OCI-LY1 (cell line): ENCODE measurements around the gene MAP2K1.
"Not testable (repeated sequence)": the region's sequence is repeated elsewhere in the genome, so short reads cannot be mapped to it uniquely, and the experiment has no call there.

ENCODE experiments used
- H2AFZ ChIP-seq: fragments of 200-600 bp; sonication (generic), shearing (Covaris generic); 2 replicates; pipeline ENCODE4 v1.6.0; 2014; ENCODE audit warnings: antibody characterized with exemption, mild to moderate bottlenecking, low read length
- H3F3A ChIP-seq: fragments of 200-600 bp; sonication (generic), shearing (Covaris generic); 2 replicates; pipeline ENCODE4 v1.6.0; 2014; ENCODE audit warnings: mild to moderate bottlenecking, antibody characterized with exemption, low read length, moderate library complexity; ENCODE audit not compliant: insufficient read depth
- H3K27ac ChIP-seq: fragments of 200-600 bp; sonication (generic); 2 replicates; pipeline ENCODE4 v1.5.1; 2014; ENCODE audit warnings: low read length, mixed run types, mild to moderate bottlenecking, low read depth; ENCODE audit not compliant: poor library complexity, severe bottlenecking
- H3K27me3 ChIP-seq: fragments of 200-600 bp; sonication (generic); 2 replicates; pipeline ENCODE4 v1.6.0; 2014; ENCODE audit warnings: antibody characterized with exemption, mild to moderate bottlenecking, low read length, moderate library complexity; ENCODE audit not compliant: insufficient read depth
- H3K36me3 ChIP-seq: fragments of 200-600 bp; sonication (generic); 2 replicates; pipeline ENCODE4 v1.6.1; 2014; ENCODE audit warnings: mild to moderate bottlenecking, antibody characterized with exemption, low read length, moderate library complexity, mixed read lengths; ENCODE audit not compliant: insufficient read depth
- H3K4me1 ChIP-seq: fragments of 200-600 bp; sonication (generic); 2 replicates; pipeline ENCODE4 v1.5.1; 2014; ENCODE audit warnings: mild to moderate bottlenecking, low read length, moderate library complexity; ENCODE audit not compliant: insufficient read depth, severe bottlenecking
- H3K4me2 ChIP-seq: fragments of 200-600 bp; sonication (generic), shearing (Covaris generic); 2 replicates; pipeline ENCODE4 v1.6.1; 2014; ENCODE audit warnings: low read length
- H3K4me3 ChIP-seq: fragments of 200-600 bp; sonication (generic); 2 replicates; pipeline ENCODE4 v1.5.1; 2014; ENCODE audit warnings: low read length, low read depth, mild to moderate bottlenecking, mixed read lengths; ENCODE audit not compliant: poor library complexity, severe bottlenecking
- H3K79me2 ChIP-seq: fragments of 200-600 bp; shearing (Covaris generic); 2 replicates; pipeline ENCODE4 v1.6.1; 2016; ENCODE audit warnings: mixed run types, low read length, mixed read lengths; ENCODE audit not compliant: insufficient read depth
- H3K9ac ChIP-seq: fragments of 200-600 bp; sonication (generic), shearing (Covaris generic); 2 replicates; pipeline ENCODE4 v1.6.1; 2014; ENCODE audit warnings: mild to moderate bottlenecking, low read length, mixed read lengths
- H3K9me2 ChIP-seq: fragments of 200-600 bp; sonication (generic), shearing (Covaris generic); 2 replicates; pipeline ENCODE4 v1.6.1; 2014; ENCODE audit warnings: low read depth, mild to moderate bottlenecking, low read length, mixed read lengths
- H3K9me3 ChIP-seq: fragments of 200-600 bp; shearing (Covaris generic); 2 replicates; pipeline ENCODE4 v1.6.1; 2014; ENCODE audit warnings: low read length, mixed read lengths
- H4K20me1 ChIP-seq: fragments of 200-600 bp; sonication (generic), shearing (Covaris generic); 2 replicates; pipeline ENCODE4 v1.6.0; 2016; ENCODE audit warnings: mild to moderate bottlenecking, low read length; ENCODE audit not compliant: insufficient read depth
- EZH2 ChIP-seq: fragments of 200-600 bp; sonication (generic), shearing (Covaris generic); IDR thresholded peaks from 2 replicates; pipeline ENCODE4 v1.8.0; 2017; ENCODE audit warnings: borderline replicate concordance, mixed run types, mild to moderate bottlenecking, antibody characterized with exemption, low read length, moderate library complexity, mixed read lengths
- TF ChIP-seq, protein P1 (sequence below): fragments of 200-600 bp; sonication (generic), shearing (Covaris generic); IDR thresholded peaks from 2 replicates; pipeline ENCODE4 v1.5.1; 2017; ENCODE audit warnings: mild to moderate bottlenecking, antibody characterized with exemption, low read length, moderate library complexity, mixed read lengths

The MAP2K1 gene

GRCh38 chr15:66498501-66499386, 112.0 kb downstream of the MAP2K1 start:
- no peak for TF ChIP-seq EZH2
- TF ChIP-seq, protein P1, sequence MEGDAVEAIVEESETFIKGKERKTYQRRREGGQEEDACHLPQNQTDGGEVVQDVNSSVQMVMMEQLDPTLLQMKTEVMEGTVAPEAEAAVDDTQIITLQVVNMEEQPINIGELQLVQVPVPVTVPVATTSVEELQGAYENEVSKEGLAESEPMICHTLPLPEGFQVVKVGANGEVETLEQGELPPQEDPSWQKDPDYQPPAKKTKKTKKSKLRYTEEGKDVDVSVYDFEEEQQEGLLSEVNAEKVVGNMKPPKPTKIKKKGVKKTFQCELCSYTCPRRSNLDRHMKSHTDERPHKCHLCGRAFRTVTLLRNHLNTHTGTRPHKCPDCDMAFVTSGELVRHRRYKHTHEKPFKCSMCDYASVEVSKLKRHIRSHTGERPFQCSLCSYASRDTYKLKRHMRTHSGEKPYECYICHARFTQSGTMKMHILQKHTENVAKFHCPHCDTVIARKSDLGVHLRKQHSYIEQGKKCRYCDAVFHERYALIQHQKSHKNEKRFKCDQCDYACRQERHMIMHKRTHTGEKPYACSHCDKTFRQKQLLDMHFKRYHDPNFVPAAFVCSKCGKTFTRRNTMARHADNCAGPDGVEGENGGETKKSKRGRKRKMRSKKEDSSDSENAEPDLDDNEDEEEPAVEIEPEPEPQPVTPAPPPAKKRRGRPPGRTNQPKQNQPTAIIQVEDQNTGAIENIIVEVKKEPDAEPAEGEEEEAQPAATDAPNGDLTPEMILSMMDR, result peak; percentile 54
- Histone ChIP-seq H3K4me2 (no peak overlapping the region), H2AFZ (no peak overlapping the region), H3K4me3 (no peak overlapping the region), H3K9me2 (no peaks in the 10 kb centered on the region), H3K9me3 (no peaks in the 10 kb centered on the region), H3K27ac (peak overlapping the region; percentile 79), H3K4me1 (peaks cover 41% of the 10 kb centered on the region), H3F3A (peaks cover 27% of the 10 kb centered on the region), H4K20me1 (no peaks in the 10 kb centered on the region), H3K27me3 (no peaks in the 10 kb centered on the region), H3K79me2 (peaks cover 22% of the 10 kb centered on the region), H3K36me3 (peaks cover 88% of the 10 kb centered on the region), H3K9ac (no peak overlapping the region)

DNA sequence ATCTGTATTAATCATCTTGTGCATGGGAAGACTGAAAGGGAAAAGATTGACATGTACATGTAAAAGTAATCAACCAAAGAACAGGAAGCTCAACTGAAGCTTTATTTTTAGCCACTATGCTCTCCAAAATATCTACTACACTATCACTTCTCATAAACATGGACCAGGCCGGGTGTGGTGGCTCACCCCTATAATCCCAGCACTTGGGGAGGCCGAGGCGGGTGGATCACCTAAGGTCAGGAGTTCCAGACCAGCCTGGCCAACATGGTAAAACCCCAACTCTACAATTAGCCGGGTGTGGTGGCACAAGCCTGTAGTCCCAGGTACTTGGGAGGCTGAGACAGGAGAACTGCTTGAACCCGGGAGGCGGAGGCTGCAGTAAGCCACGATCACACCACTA, 113.6 kb downstream of the MAP2K1 start:
- not testable (repeated sequence) for H3K27ac ChIP-seq, H3K9me2 ChIP-seq, H2AFZ ChIP-seq, H3K4me2 ChIP-seq, H3K27me3 ChIP-seq, H3K9me3 ChIP-seq, H3K4me3 ChIP-seq, H3K9ac ChIP-seq, H4K20me1 ChIP-seq
- H3K36me3 ChIP-seq, result peaks cover 79% of the 10 kb centered on the region
- peaks cover 31% of the 10 kb centered on the region for H3F3A ChIP-seq
- peaks cover 35% of the 10 kb centered on the region for H3K79me2 ChIP-seq
- H3K4me1 ChIP-seq, result peaks cover 42% of the 10 kb centered on the region

DNA sequence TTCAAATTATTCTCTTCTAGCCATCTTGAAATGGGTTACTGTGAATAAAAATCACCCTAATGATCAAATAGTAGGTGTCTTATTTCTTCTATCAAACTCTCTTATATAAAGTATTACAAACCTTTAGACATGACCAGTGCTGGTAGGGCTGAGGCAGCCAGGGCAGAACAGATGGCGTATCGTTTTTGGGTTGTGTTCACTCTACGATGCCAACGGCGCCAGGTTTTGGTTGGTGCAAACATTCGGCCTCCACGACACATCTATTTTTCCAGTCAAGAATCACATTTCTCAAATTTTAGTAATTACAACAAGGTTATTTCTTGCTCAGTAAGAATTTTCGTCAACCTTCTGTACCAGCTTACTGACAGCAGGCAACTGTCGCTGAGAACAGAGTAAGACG, 115.8 kb downstream of the MAP2K1 start:
- TF ChIP-seq EZH2, result no peak
- TF ChIP-seq, protein P1, result no peak
- H3K9ac ChIP-seq, result peak overlapping the region; percentile 89
- H3K27ac ChIP-seq, result peak overlapping the region; percentile 86
- H3F3A ChIP-seq, result peaks cover 31% of the 10 kb centered on the region
- peaks cover 65% of the 10 kb centered on the region for H3K36me3 ChIP-seq
- H3K4me3 ChIP-seq, result peak overlapping the region; percentile 96
- H3K9me3 ChIP-seq, result no peaks in the 10 kb centered on the region
- peaks cover 42% of the 10 kb centered on the region for H3K4me1 ChIP-seq
- H4K20me1 ChIP-seq, result no peaks in the 10 kb centered on the region
- H3K4me2 ChIP-seq, result peak overlapping the region; percentile 95
- H3K79me2 ChIP-seq, result peaks cover 47% of the 10 kb centered on the region
- H2AFZ ChIP-seq, result no peak overlapping the region
- no peaks in the 10 kb centered on the region for H3K9me2 ChIP-seq
- no peaks in the 10 kb centered on the region for H3K27me3 ChIP-seq

DNA sequence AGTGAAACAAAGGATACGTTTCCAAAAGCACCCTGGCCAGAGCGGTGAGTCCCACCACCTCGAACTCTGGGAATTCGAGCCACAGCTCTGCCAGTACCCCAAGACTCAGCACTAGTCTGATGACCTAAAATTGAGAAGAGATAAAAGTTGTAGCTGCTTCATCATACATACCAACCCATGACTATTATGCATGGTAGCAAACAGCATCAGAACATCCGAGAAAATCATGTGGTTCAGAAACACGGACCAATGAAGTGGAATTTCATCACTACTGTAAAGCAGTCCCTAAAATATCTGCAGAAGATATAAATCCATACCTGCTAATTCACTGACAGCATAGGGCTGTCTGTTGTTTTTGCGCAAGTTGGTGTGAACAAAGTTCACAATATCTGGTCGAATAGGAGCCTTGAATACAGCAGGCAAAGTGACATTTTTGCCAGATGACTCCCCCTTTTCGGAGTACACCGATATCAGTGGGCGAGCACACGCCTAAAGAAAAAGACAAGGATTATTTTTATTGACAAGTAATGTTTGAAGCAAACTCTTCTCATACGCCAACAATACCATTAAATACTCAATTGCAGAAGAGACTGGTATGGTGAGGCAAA, 116.4 kb downstream of the MAP2K1 start:
- Histone ChIP-seq H3K4me1 (peaks cover 39% of the 10 kb centered on the region), H3K27ac (peak overlapping the region; percentile 86), H3K36me3 (peaks cover 63% of the 10 kb centered on the region)

More for the DNA sequence above, 116.4 kb downstream of the MAP2K1 start:
- H3K9me2 ChIP-seq, H3K9me3 ChIP-seq, H4K20me1 ChIP-seq, H2AFZ ChIP-seq, H3K27me3 ChIP-seq: not testable (repeated sequence)
- Histone ChIP-seq H3F3A (peaks cover 28% of the 10 kb centered on the region), H3K4me2 (peak overlapping the region; percentile 95), H3K4me3 (peak overlapping the region; percentile 96), H3K9ac (peak overlapping the region; percentile 89), H3K79me2 (peaks cover 47% of the 10 kb centered on the region)
